ENCODE data around the gene ARPC5. TPM values are rescaled to one million over a fixed set of nuclear protein-coding genes. Genes with fewer than 3 reads are reported as not detected.

Gene ARPC5
- total RNA-seq, 1 experiment from 2014 or later = 110 TPM

- DNase-seq (ENCODE audit: low spot score) = no peak
Measured at GRCh38 chr1:183586455-183586854, 49.1 kb downstream of the ARPC5 start.

DNA sequence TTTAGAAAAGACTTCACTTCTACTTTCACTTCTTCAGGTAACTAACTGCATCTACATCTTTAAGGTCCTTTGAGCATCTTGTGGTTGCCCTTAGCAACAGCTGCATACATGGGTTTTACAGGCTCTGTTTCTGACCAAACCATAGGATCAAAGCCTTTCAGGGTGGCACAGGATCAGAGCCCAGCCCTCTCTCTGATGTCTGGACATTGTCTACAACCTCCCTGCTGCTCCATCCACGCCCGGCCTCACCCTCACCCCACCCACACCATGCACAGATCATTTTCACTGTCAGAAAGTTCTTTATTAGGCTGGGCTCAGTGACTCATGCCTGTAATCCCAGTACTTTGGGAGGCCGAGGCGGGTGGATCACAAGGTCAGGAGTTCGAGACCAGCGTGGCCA, 50.5 kb downstream of the ARPC5 start:
- DNase-seq (ENCODE audit: low spot score) = no peak

DNA sequence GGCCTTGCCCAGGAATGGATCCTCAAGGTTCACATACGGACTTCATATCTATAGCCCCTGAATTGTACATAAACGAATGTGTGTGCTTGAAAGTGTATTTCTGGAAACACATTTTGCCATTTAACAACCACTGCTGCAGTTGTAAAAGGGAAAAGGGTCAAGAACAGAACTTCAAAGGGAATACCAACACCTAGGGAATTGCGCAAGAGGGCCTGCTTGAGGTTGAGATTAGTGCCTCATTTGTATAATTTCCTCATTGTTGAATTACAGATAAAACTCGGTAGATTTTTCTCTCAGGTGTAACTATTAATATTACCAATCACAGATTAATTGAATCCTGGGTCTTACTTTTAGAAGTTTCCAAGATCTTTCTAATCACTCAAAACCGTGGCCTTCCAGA, 51.4 kb downstream of the ARPC5 start:
- no peak for DNase-seq (ENCODE audit: low spot score)

GRCh38 chr1:183583466-183583865, 52.1 kb downstream of the ARPC5 start:
- DNase-seq (ENCODE audit: low spot score) = no peak

DNA sequence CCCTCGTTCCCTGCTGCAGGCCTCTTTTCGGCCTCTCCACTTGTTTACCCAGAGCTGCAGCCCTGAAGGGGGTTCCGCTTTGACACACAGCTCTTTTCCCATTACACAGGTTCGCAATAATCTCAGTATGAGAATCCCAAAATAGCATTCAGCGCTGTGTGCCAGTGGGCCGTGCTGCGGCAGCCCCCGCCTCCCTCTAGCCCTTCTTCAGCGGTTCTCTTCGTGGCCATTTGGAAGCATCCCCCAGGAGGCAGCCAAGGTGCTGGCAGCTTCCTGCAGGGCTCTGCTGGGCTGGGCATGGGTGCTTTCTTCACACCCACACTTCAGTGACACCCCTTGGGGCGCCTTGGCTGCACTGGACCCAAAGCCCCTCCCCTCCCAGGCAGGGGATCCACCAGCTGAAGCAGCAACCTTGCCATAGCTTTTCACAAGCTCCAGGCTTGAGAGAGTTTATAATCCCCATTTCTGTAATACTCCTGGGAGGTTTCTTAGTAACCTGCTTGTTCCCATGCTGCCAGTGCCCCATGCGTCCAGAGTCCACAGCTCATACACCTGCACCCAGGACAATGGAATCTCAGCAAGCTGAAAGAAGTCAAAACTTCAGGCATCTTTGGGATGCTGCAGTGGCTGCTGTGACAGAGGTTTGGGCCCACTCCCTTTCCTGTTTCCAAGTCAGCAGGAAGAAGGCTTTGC, 53.4 kb downstream of the ARPC5 start:
- DNase-seq (ENCODE audit: low spot score) = no peak

DNA sequence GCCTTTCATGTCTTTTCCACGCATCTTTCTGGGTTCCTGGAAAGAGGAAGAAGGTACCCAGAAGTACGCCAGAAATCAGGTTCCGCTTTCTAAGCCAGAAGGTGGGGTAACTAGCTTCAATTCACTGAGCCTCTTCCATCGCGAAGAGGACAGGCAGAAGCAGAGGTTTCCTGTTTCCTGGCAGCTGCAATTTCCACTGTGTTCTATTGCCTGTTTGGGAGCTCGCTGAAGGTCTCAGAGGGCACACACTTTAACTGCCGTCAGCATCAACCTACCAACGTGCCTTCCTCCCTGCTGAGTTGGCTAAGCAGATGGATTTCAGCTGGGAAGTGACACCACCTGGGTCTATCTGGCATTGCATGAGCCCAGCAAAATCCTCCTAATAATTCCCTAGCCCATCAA, 55.3 kb downstream of the ARPC5 start:
- DNase-seq (ENCODE audit: low spot score) = peak; percentile 46

- no peak for DNase-seq (ENCODE audit: low spot score)
Measured at GRCh38 chr1:183578856-183579255, 56.7 kb downstream of the ARPC5 start.

DNA sequence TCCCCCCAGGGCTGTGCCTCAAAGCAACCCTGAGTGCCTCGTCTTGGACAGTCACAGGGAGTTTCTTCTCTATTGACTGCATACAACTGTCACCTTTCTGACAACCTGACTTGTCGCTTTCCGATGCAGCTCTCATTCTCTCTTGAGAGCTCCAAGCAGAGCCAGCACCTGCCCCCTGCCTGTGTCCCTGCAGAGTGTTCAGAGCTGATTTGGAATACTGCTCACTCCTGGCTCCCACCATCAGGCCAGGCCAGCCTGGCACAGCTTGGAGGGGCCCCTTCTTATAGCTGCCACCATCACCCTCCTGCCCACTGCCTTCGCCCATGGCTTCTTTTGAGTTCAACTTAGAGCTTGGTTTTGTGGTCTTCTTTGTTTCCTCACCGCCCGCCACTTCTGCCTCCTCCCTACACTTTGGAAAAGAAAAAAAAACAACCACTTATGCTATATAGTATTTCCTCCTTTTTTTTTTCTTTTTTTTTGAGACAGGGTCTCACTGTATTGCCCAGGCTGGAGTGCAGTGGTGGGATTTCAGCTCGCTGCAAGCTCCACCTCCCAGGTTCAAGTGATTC, 57.6 kb downstream of the ARPC5 start:
- no peak for DNase-seq (ENCODE audit: low spot score)

- no peak for DNase-seq (ENCODE audit: low spot score)
Measured at GRCh38 chr1:183576537-183576936, 59.0 kb downstream of the ARPC5 start.

GRCh38 chr1:183575606-183576005, 60.0 kb downstream of the ARPC5 start:
- DNase-seq (ENCODE audit: low spot score) = no peak

GRCh38 chr1:183572721-183573120, 62.9 kb downstream of the ARPC5 start:
- DNase-seq (ENCODE audit: low spot score) = no peak

DNA sequence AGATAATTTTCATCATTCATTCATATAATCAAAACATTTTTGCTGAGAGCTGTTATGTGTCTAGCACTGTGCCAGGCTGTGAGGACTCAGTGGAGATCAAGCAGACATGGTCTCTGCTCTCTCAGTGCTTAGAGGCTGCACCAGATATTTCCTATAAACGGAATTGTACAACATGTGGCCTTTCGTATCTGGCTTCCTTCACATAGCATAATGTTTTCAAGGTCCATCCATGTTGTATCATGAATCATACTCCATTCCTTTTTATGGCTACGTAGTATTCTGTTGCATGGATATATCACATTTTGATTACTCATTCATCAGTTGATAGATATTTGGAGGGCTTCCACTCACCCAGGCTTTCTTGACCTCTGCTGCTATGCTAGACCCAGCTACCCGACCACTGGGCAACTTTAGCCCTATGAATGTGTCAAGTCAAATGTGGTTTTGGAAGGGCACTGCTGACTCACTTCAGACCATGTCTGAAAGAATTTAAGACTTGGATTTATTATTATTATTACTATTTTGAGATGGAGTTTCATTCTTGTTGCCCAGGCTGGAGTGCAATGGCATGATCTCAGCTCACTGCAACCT, 63.8 kb downstream of the ARPC5 start:
- DNase-seq (ENCODE audit: low spot score) = no peak

Other genes with a start within 250 kb of the ARPC5 start
- gene NMNAT2, start 217.4 kb downstream of the ARPC5 start, total RNA-seq (2014; rRNA removed; shearing (Covaris generic)) = 0.23 TPM in 1 of 2 replicates, not detected in the other
- gene SMG7, start 163.3 kb downstream of the ARPC5 start, total RNA-seq (2014; rRNA removed; shearing (Covaris generic)) = 18.3 and 20.7 TPM in 2 replicates
- 0.34 and 1.6 TPM in 2 replicates for gene NCF2, start 45.3 kb downstream of the ARPC5 start, total RNA-seq (2014; rRNA removed; shearing (Covaris generic))
- not detected in 2 replicates for gene APOBEC4, start 17.5 kb upstream of the ARPC5 start, total RNA-seq (2014; rRNA removed; shearing (Covaris generic))
- 0.03 and 0.18 TPM in 2 replicates for gene RGL1, start 169.3 kb upstream of the ARPC5 start, total RNA-seq (2014; rRNA removed; shearing (Covaris generic))